ENCODE results near the gene EPHA3.

EPHA3 gene

GRCh38 chr3:89212619-89213018 lies 105.2 kb downstream of the EPHA3 start:
- ATAC-seq = no peak

DNA sequence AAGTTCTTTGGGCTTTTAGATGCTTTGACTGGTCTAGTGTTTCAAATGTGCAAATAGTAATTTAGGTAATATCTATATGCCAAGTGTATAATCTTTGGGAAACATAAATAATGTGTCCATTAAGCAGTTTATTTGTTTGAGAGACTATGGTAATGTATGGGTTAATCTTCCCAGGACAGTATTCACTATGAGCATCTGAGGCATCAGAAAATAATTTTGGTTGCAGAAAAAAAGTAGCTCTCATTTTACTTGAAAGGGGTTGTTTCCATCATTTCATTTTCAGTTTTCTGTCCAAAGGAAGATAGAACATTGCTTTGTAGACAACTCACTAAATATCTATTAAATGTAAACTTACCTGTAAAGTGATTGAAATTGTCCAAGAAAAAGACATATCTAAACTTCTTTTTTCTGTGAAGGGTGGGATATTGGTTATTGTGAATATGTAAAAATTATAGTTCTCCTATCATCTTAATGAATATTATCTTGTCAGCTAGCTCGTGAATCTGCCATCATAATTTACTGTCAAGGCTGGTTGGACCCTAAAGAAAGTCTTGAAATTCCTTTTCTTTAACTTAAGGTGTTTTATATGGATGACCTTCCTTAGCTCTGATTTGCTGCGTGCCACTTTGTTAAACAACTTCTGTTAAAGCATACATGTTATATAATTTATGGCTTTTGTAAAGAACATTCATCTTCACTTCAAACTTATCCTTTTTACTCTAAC lies 108.8 kb downstream of the EPHA3 start:
- ATAC-seq = no peak
- TF ChIP-seq, protein P1, sequence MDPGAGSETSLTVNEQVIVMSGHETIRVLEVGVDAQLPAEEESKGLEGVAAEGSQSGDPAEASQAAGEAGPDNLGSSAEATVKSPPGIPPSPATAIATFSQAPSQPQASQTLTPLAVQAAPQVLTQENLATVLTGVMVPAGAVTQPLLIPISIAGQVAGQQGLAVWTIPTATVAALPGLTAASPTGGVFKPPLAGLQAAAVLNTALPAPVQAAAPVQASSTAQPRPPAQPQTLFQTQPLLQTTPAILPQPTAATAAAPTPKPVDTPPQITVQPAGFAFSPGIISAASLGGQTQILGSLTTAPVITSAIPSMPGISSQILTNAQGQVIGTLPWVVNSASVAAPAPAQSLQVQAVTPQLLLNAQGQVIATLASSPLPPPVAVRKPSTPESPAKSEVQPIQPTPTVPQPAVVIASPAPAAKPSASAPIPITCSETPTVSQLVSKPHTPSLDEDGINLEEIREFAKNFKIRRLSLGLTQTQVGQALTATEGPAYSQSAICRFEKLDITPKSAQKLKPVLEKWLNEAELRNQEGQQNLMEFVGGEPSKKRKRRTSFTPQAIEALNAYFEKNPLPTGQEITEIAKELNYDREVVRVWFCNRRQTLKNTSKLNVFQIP (CRISPR knock-in tag; IDR thresholded peaks at IDR 0.05; ENCODE audit: borderline replicate concordance, low read depth) = no peak
- TF ChIP-seq, protein P2, sequence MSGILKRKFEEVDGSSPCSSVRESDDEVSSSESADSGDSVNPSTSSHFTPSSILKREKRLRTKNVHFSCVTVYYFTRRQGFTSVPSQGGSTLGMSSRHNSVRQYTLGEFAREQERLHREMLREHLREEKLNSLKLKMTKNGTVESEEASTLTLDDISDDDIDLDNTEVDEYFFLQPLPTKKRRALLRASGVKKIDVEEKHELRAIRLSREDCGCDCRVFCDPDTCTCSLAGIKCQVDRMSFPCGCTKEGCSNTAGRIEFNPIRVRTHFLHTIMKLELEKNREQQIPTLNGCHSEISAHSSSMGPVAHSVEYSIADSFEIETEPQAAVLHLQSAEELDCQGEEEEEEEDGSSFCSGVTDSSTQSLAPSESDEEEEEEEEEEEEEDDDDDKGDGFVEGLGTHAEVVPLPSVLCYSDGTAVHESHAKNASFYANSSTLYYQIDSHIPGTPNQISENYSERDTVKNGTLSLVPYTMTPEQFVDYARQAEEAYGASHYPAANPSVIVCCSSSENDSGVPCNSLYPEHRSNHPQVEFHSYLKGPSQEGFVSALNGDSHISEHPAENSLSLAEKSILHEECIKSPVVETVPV (CRISPR knock-in tag; IDR thresholded peaks at IDR 0.05) = no peak
- TF ChIP-seq TOX (CRISPR knock-in tag; IDR thresholded peaks at IDR 0.05; ENCODE audit: borderline replicate concordance) = no peak

More at GRCh38 chr3:89212619-89213018, 105.2 kb downstream of the EPHA3 start:
- no peak for TF ChIP-seq SNAI2 (CRISPR knock-in tag; IDR thresholded peaks at IDR 0.05)
- TF ChIP-seq TOX (CRISPR knock-in tag; IDR thresholded peaks at IDR 0.05; ENCODE audit: borderline replicate concordance) = no peak

DNA sequence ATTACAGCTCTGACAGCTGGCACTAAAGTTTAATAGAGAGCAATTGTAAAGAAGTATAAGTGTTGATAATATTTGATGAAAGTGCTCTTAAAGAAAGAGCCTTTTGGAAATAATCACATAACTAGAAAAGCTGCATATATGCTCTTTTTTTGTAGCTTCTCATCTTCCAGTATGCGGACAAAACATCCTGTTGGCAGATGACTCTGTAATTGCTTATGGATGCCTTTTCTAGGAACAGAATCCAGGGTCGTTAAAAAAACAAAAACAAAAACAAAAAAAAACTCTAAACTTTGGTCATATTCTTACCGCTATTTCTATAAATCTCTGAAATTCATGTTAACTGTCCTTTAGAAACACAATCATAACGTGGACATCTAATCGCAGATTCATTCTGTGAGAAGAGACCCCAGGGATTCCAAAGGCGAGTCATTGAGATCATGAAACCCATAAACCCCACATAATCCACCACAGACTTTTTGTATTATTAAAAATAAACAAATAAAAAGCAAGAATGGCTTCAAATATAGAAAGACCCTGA lies 109.8 kb downstream of the EPHA3 start:
- TF ChIP-seq ZFP3 (CRISPR knock-in tag; IDR thresholded peaks at IDR 0.05) (no peak), ZNF8 (CRISPR knock-in tag; IDR thresholded peaks at IDR 0.05) (no peak), PATZ1 (CRISPR knock-in tag; IDR thresholded peaks at IDR 0.05; ENCODE audit: borderline replicate concordance) (no peak), GLIS3 (CRISPR knock-in tag; IDR thresholded peaks at IDR 0.05) (no peak), TOX (CRISPR knock-in tag; IDR thresholded peaks at IDR 0.05; ENCODE audit: borderline replicate concordance) (no peak), TCF4 (CRISPR knock-in tag; IDR thresholded peaks at IDR 0.05; ENCODE audit: borderline replicate concordance) (no peak)
- no peak for ATAC-seq

DNA sequence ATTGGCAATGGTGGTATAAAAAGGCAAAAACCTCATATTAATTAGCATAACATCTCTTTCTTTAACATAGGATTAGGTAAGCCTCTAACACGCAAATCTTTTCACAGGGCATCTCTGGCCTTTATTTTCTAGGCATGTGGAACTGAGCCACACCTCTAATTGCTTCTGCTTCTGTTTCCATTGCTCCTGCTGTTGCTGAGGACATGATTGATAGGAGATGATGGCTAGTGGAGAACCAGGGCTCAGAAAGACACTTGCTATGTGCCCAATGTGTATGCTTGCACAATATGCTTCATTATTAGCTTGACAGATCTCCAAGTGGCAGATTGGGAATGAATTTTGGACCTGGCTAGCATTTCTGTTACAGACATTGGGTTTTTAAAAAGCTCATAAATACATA lies 114.5 kb downstream of the EPHA3 start:
- TF ChIP-seq TCF4 (CRISPR knock-in tag; IDR thresholded peaks at IDR 0.05; ENCODE audit: borderline replicate concordance) (no peak), ESRRG (CRISPR knock-in tag; IDR thresholded peaks at IDR 0.05) (no peak), TOX (CRISPR knock-in tag; IDR thresholded peaks at IDR 0.05; ENCODE audit: borderline replicate concordance) (no peak), ARNTL (CRISPR knock-in tag; IDR thresholded peaks at IDR 0.05; ENCODE audit: borderline replicate concordance, low read depth) (no peak), GLIS3 (CRISPR knock-in tag; IDR thresholded peaks at IDR 0.05) (no peak), ZFP3 (CRISPR knock-in tag; IDR thresholded peaks at IDR 0.05) (no peak), ZNF565 (CRISPR knock-in tag; conservative IDR thresholded peaks at IDR 0.05; ENCODE audit: low read depth) (no peak), TSHZ2 (CRISPR knock-in tag; IDR thresholded peaks at IDR 0.05) (no peak), RARB (CRISPR knock-in tag; IDR thresholded peaks at IDR 0.05) (no peak)
- TF ChIP-seq, protein P2 (CRISPR knock-in tag; IDR thresholded peaks at IDR 0.05) = no peak
- ATAC-seq = no peak

GRCh38 chr3:89223188-89223587 lies 115.8 kb downstream of the EPHA3 start:
- no peak for ATAC-seq
- TF ChIP-seq CSDC2 (CRISPR knock-in tag; IDR thresholded peaks at IDR 0.05) = no peak
- no peak for TF ChIP-seq ISL1 (CRISPR knock-in tag; IDR thresholded peaks at IDR 0.05)
- TF ChIP-seq ZFP30 (CRISPR knock-in tag; IDR thresholded peaks at IDR 0.05) = no peak
- TF ChIP-seq ZC3H10 (CRISPR knock-in tag; IDR thresholded peaks at IDR 0.05) = no peak
- TF ChIP-seq ZNF8 (CRISPR knock-in tag; IDR thresholded peaks at IDR 0.05) = no peak
- TF ChIP-seq ZNF565 (CRISPR knock-in tag; conservative IDR thresholded peaks at IDR 0.05; ENCODE audit: low read depth) = no peak
- no peak for TF ChIP-seq SNAI2 (CRISPR knock-in tag; IDR thresholded peaks at IDR 0.05)
- no peak for TF ChIP-seq ZNF70 (CRISPR knock-in tag; IDR thresholded peaks at IDR 0.05)
- TF ChIP-seq TCF4 (CRISPR knock-in tag; IDR thresholded peaks at IDR 0.05; ENCODE audit: borderline replicate concordance) = no peak
- TF ChIP-seq, protein P3, sequence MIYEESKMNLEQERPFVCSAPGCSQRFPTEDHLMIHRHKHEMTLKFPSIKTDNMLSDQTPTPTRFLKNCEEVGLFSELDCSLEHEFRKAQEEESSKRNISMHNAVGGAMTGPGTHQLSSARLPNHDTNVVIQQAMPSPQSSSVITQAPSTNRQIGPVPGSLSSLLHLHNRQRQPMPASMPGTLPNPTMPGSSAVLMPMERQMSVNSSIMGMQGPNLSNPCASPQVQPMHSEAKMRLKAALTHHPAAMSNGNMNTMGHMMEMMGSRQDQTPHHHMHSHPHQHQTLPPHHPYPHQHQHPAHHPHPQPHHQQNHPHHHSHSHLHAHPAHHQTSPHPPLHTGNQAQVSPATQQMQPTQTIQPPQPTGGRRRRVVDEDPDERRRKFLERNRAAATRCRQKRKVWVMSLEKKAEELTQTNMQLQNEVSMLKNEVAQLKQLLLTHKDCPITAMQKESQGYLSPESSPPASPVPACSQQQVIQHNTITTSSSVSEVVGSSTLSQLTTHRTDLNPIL (CRISPR knock-in tag; IDR thresholded peaks at IDR 0.05; ENCODE audit: low read depth) = no peak
